RWPE1 (cell line): ENCODE results near the gene APOL3.
"Not testable (repeated sequence)": the region's sequence is repeated elsewhere in the genome, so short reads cannot be mapped to it uniquely, and the experiment has no call there.

Experiments used
- CTCF ChIA-PET: fragments of 350-600 bp; sonication (Branson Sonifier 250); formaldehyde crosslinking; extraction: SDS; loops from one replicate; lab custom pipeline; 2021; lab: Yijun Ruan, JAX
- POLR2A ChIA-PET: fragments of 400-600 bp; formaldehyde crosslinking; extraction: SDS; loops from one replicate; lab custom pipeline; 2020; ENCODE audit warnings: antibody characterized with exemption; ENCODE audit not compliant: low non-redundant PET; lab: Yijun Ruan, JAX
- DNase-seq: peaks from one replicate; pipeline ENCODE4 v3.0.0; 2012; ENCODE audit warnings: low spot score
- H3K27ac ChIP-seq: fragments of 450-650 bp; 2 replicates; pipeline ENCODE4 v1.5.1; 2017
- CTCF ChIP-seq: fragments of 450-650 bp; conservative IDR thresholded peaks from 2 replicates; pipeline ENCODE4 v1.5.1; 2017; ENCODE audit warnings: low read depth, mild to moderate bottlenecking

Gene APOL3

GRCh38 chr22:36141481-36141880 lies 19.1 kb downstream of the APOL3 start:
- DNase-seq: no peak
- no peak for TF ChIP-seq CTCF
- no peak overlapping the region for H3K27ac ChIP-seq
- CTCF ChIA-PET: interaction anchor here (1.1 kb wide), 1 partner anchor 102 kb away, joined by 3 read pairs; no protein-coding TSS in a partner anchor
- POLR2A ChIA-PET: no interaction called here

- DNase-seq, H3K27ac ChIP-seq, CTCF ChIA-PET, POLR2A ChIA-PET: not testable (repeated sequence)
These were observed 21.8 kb downstream of the APOL3 start for GRCh38 chr22:36138709-36139108.

- CTCF ChIA-PET: no interaction called here
These were observed 23.6 kb downstream of the APOL3 start for GRCh38 chr22:36136988-36137387.

GRCh38 chr22:36136475-36136874 lies 24.1 kb downstream of the APOL3 start:
- DNase-seq: no peak
- H3K27ac ChIP-seq: no peak overlapping the region
- ChIA-PET CTCF (no interaction called here), POLR2A (no interaction called here)
- no peak for TF ChIP-seq CTCF

More at GRCh38 chr22:36136988-36137387, 23.6 kb downstream of the APOL3 start:
- no peak for DNase-seq
- TF ChIP-seq CTCF: no peak
- H3K27ac ChIP-seq: no peak overlapping the region
- POLR2A ChIA-PET: no interaction called here

- ChIA-PET CTCF (interaction anchor here (0.6 kb wide), 1 partner anchor 43 kb away, joined by 3 read pairs; no protein-coding TSS in a partner anchor), POLR2A (no interaction called here)
- no peak for TF ChIP-seq CTCF
- H3K27ac ChIP-seq: no peak overlapping the region
- DNase-seq: no peak
These were observed 25.1 kb downstream of the APOL3 start for GRCh38 chr22:36135306-36135980.

- no peak for TF ChIP-seq CTCF
- ChIA-PET POLR2A (no interaction called here), CTCF (no interaction called here)
- H3K27ac ChIP-seq: no peak overlapping the region
- no peak for DNase-seq
These were observed 26.4 kb downstream of the APOL3 start for GRCh38 chr22:36134182-36134581.

- H3K27ac ChIP-seq: no peak overlapping the region
- no peak for TF ChIP-seq CTCF
- CTCF ChIA-PET: no interaction called here
These were observed 28.6 kb downstream of the APOL3 start for GRCh38 chr22:36131907-36132306.

More at GRCh38 chr22:36131907-36132306, 28.6 kb downstream of the APOL3 start:
- no peak for DNase-seq
- POLR2A ChIA-PET: no interaction called here
